ENCODE measurements around the gene UNC13D. TPM values are rescaled to one million over a fixed set of nuclear protein-coding genes. Genes with fewer than 3 reads are reported as not detected.

UNC13D gene
- total RNA-seq, 4 donors from 2014 or later: 5.9 to 10.0 (median 9.0) TPM

- intact Hi-C loops (cut with DNase I): no loop called here
- Histone ChIP-seq H3K27ac (replicated peaks in 1 of 4) (no peak overlapping the region), H3K27me3 (no peaks in the 10 kb centered on the region), H3K4me1 (peaks cover 0 to 15% (median 5%) of the 10 kb centered on the region in 4 donors), H3K4me3 (no peak overlapping the region), H3K9me3 (no peaks in the 10 kb centered on the region), H3K36me3 (peaks cover 61 to 99% (median 97%) of the 10 kb centered on the region in 4 donors)
- TF ChIP-seq POLR2A (IDR thresholded peaks at IDR 0.05; ENCODE audit: low read depth): no peak
- TF ChIP-seq, protein P1, sequence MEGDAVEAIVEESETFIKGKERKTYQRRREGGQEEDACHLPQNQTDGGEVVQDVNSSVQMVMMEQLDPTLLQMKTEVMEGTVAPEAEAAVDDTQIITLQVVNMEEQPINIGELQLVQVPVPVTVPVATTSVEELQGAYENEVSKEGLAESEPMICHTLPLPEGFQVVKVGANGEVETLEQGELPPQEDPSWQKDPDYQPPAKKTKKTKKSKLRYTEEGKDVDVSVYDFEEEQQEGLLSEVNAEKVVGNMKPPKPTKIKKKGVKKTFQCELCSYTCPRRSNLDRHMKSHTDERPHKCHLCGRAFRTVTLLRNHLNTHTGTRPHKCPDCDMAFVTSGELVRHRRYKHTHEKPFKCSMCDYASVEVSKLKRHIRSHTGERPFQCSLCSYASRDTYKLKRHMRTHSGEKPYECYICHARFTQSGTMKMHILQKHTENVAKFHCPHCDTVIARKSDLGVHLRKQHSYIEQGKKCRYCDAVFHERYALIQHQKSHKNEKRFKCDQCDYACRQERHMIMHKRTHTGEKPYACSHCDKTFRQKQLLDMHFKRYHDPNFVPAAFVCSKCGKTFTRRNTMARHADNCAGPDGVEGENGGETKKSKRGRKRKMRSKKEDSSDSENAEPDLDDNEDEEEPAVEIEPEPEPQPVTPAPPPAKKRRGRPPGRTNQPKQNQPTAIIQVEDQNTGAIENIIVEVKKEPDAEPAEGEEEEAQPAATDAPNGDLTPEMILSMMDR (IDR thresholded peaks at IDR 0.05): no peak
- TF ChIP-seq POLR2AphosphoS5 (IDR thresholded peaks at IDR 0.05): no peak
- TF ChIP-seq EP300 (IDR thresholded peaks at IDR 0.05): no peak
- 100% methylated on average over 2 of the region's 9 CpGs for WGBS
- DNase-seq (ENCODE audit: extremely low spot score): no peak
These were observed 27.5 kb downstream of the UNC13D start for GRCh38 chr17:75816693-75817092.

DNA sequence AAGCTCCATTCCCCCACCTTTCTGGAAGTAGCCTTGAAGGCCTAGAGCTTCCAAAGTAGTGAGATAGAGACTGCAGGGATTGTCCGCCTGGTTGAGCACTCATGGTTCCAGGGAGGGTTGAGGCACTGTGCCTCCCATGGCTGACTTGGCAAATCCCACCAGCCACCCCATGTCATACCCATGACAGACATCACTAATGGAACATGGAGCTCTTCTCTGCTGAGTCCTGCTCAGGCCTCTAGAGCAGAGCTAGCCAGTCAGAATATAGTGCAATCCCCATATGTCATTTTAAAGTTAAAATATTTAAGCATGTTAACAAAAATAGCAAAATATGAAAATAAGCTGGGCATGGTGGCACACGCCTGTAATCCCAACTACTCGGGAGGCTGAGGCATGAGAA, 28.8 kb downstream of the UNC13D start:
- Histone ChIP-seq H3K36me3 (peaks cover 53 to 99% (median 97%) of the 10 kb centered on the region in 4 donors), H3K9me3 (no peaks in the 10 kb centered on the region), H3K4me1 (peaks cover 2 to 16% (median 5%) of the 10 kb centered on the region in 4 donors), H3K27ac (replicated peaks in 1 of 4) (no peak overlapping the region), H3K27me3 (no peaks in the 10 kb centered on the region), H3K4me3 (no peak overlapping the region)
- 100% methylated on average over 2 of the region's 3 CpGs for WGBS
- TF ChIP-seq EP300 (IDR thresholded peaks at IDR 0.05) (no peak), POLR2AphosphoS5 (IDR thresholded peaks at IDR 0.05) (no peak), POLR2A (IDR thresholded peaks at IDR 0.05; ENCODE audit: low read depth) (no peak)
- TF ChIP-seq, protein P1 (IDR thresholded peaks at IDR 0.05): no peak
- intact Hi-C loops (cut with DNase I): no loop called here
- DNase-seq (ENCODE audit: extremely low spot score): no peak

DNA sequence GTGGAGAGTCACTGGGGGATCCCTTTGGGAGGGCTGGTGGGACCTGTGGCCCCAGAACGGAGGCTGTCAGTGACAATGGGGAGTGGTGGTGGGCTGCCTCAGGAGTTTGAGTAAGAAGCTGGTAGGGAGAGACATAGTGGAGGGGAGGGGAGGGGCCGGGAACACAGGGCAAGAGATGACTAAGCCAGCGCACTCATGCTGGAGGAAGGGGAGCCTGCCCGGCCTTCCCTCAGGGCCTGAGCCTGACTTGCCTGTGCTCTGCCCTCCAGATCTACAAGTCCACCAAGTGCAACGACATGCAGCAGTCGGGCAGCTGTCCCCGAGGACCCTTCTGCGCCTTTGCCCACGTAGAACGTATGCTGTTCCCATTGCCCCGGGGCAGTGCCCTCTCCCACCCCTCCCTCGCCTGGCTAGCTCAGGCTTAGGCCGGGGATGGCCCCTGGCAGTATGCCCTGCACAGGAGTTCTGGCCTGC, 29.3 kb downstream of the UNC13D start:
- no peak for DNase-seq (ENCODE audit: extremely low spot score)
- 81% methylated on average over 12 of the region's 13 CpGs for WGBS
- intact Hi-C loops (cut with DNase I): no loop called here
- no peak for TF ChIP-seq EP300 (IDR thresholded peaks at IDR 0.05)
- no peak for TF ChIP-seq POLR2AphosphoS5 (IDR thresholded peaks at IDR 0.05)
- TF ChIP-seq POLR2A (IDR thresholded peaks at IDR 0.05; ENCODE audit: low read depth): no peak
- TF ChIP-seq, protein P1 (IDR thresholded peaks at IDR 0.05): no peak
- Histone ChIP-seq H3K4me1 (peaks cover 6 to 20% (median 8%) of the 10 kb centered on the region in 4 donors), H3K9me3 (no peaks in the 10 kb centered on the region), H3K27ac (replicated peaks in 1 of 4) (no peak overlapping the region), H3K4me3 (no peak overlapping the region), H3K36me3 (peaks cover 49 to 99% (median 97%) of the 10 kb centered on the region in 4 donors), H3K27me3 (no peaks in the 10 kb centered on the region)

GRCh38 chr17:75814021-75814395, 30.2 kb downstream of the UNC13D start:
- no peak for DNase-seq (ENCODE audit: extremely low spot score)
- H3K27ac ChIP-seq (replicated peaks in 1 of 4): no peak overlapping the region
- H3K27me3 ChIP-seq: no peaks in the 10 kb centered on the region
- no peak overlapping the region for H3K4me3 ChIP-seq
- no peaks in the 10 kb centered on the region for H3K9me3 ChIP-seq
- TF ChIP-seq POLR2A (IDR thresholded peaks at IDR 0.05; ENCODE audit: low read depth) (no peak), POLR2AphosphoS5 (IDR thresholded peaks at IDR 0.05) (no peak), EP300 (IDR thresholded peaks at IDR 0.05) (no peak)
- TF ChIP-seq, protein P1 (IDR thresholded peaks at IDR 0.05): no peak
- WGBS: 93% methylated on average over 5 of the region's 6 CpGs
- intact Hi-C loops (cut with DNase I): no loop called here
- peaks cover 44 to 93% (median 90%) of the 10 kb centered on the region in 4 donors for H3K36me3 ChIP-seq
- peaks cover 16 to 30% (median 17%) of the 10 kb centered on the region in 4 donors for H3K4me1 ChIP-seq

Data from esophagus muscularis mucosa (tissue), 4 donors.